ENCODE results near the gene IDI2. TPM values are rescaled to one million over a fixed set of nuclear protein-coding genes. Genes with fewer than 3 reads are reported as not detected.
"Not testable (repeated sequence)": the region's sequence is repeated elsewhere in the genome, so short reads cannot be mapped to it uniquely, and the experiment has no call there.

The IDI2 gene
- total and polyA plus RNA-seq, 4 donors = 0.05 to 0.18 (median 0.08) TPM; not detected in 1

- Histone ChIP-seq H3K36me3 (ENCODE audit: control insufficient read depth in 4 of 4, insufficient read depth in 4 of 4, low read length in 4 of 4) (peaks cover 0 to 11% (median 3%) of the 10 kb centered on the region in 4 donors), H3K27ac (ENCODE audit: low read depth in 1 of 2, low read length in 1 of 2) (no peak overlapping the region), H3K27me3 (ENCODE audit: control insufficient read depth in 3 of 3, insufficient read depth in 3 of 3, low read length in 2 of 3) (no peaks in the 10 kb centered on the region), H3K4me3 (no peak overlapping the region), H3K4me1 (ENCODE audit: control insufficient read depth in 5 of 5, insufficient read depth in 5 of 5, low read length in 5 of 5) (no peaks in the 10 kb centered on the region), H3K9ac (ENCODE audit: insufficient read depth in 1 of 2, low read length in 2 of 2) (no peak overlapping the region), H3K9me3 (ENCODE audit: control insufficient read depth in 4 of 4, insufficient read depth in 3 of 4, low read length in 3 of 4) (no peaks in the 10 kb centered on the region)
- DNase-seq = no peak
- WGBS, 2 donors = 74 to 85% methylated on average over 7 of the region's 7 CpGs
- no peak for TF ChIP-seq CTCF (IDR thresholded peaks at IDR 0.05; ENCODE audit: control extremely low read depth, extremely low read depth)
- no peak for ATAC-seq (ENCODE audit: insufficient read depth, low FRiP score)
These were observed 45.3 kb upstream of the IDI2 start for GRCh38 chr10:1070919-1071318.

- H3K4me1 ChIP-seq (ENCODE audit: control insufficient read depth in 5 of 5, insufficient read depth in 5 of 5, low read length in 5 of 5) = no peaks in the 10 kb centered on the region
- no peak overlapping the region for H3K27ac ChIP-seq (ENCODE audit: low read depth in 1 of 2, low read length in 1 of 2)
- H3K9me3 ChIP-seq (ENCODE audit: control insufficient read depth in 4 of 4, insufficient read depth in 3 of 4, low read length in 3 of 4) = no peaks in the 10 kb centered on the region
- peaks cover 0 to 5% (median 2%) of the 10 kb centered on the region in 4 donors for H3K36me3 ChIP-seq (ENCODE audit: control insufficient read depth in 4 of 4, insufficient read depth in 4 of 4, low read length in 4 of 4)
- H3K27me3 ChIP-seq (ENCODE audit: control insufficient read depth in 3 of 3, insufficient read depth in 3 of 3, low read length in 2 of 3) = no peaks in the 10 kb centered on the region
- ATAC-seq (ENCODE audit: insufficient read depth, low FRiP score) = no peak
- H3K9ac ChIP-seq (ENCODE audit: insufficient read depth in 1 of 2, low read length in 2 of 2) = no peak overlapping the region
- 62 to 88% methylated on average over 10 of the region's 10 CpGs for WGBS, 2 donors
- no peak overlapping the region for H3K4me3 ChIP-seq
- DNase-seq = no peak
- TF ChIP-seq CTCF (IDR thresholded peaks at IDR 0.05; ENCODE audit: control extremely low read depth, extremely low read depth) = no peak
These were observed 43.0 kb upstream of the IDI2 start for GRCh38 chr10:1068380-1069361.

GRCh38 chr10:1066734-1067133 is 41.1 kb upstream of the IDI2 start:
- H3K9me3 ChIP-seq (ENCODE audit: control insufficient read depth in 4 of 4, insufficient read depth in 3 of 4, low read length in 3 of 4); H3K9ac ChIP-seq (ENCODE audit: insufficient read depth in 1 of 2, low read length in 2 of 2); H3K4me3 ChIP-seq; H3K27ac ChIP-seq (ENCODE audit: low read depth in 1 of 2, low read length in 1 of 2); H3K4me1 ChIP-seq (ENCODE audit: control insufficient read depth in 5 of 5, insufficient read depth in 5 of 5, low read length in 5 of 5); H3K27me3 ChIP-seq (ENCODE audit: control insufficient read depth in 3 of 3, insufficient read depth in 3 of 3, low read length in 2 of 3); ATAC-seq (ENCODE audit: insufficient read depth, low FRiP score); DNase-seq; H3K36me3 ChIP-seq (ENCODE audit: control insufficient read depth in 4 of 4, insufficient read depth in 4 of 4, low read length in 4 of 4): not testable (repeated sequence)
- 93% methylated on average over 8 of the region's 8 CpGs for WGBS, 2 donors

- Histone ChIP-seq H3K4me3 (no peak overlapping the region), H3K4me1 (ENCODE audit: control insufficient read depth in 5 of 5, insufficient read depth in 5 of 5, low read length in 5 of 5) (peaks cover 0 to 18% (median 0%) of the 10 kb centered on the region in 5 donors), H3K9ac (ENCODE audit: insufficient read depth in 1 of 2, low read length in 2 of 2) (no peak overlapping the region), H3K27ac (ENCODE audit: low read depth in 1 of 2, low read length in 1 of 2) (no peak overlapping the region), H3K27me3 (ENCODE audit: control insufficient read depth in 3 of 3, insufficient read depth in 3 of 3, low read length in 2 of 3) (no peaks in the 10 kb centered on the region), H3K9me3 (ENCODE audit: control insufficient read depth in 4 of 4, insufficient read depth in 3 of 4, low read length in 3 of 4) (no peaks in the 10 kb centered on the region), H3K36me3 (ENCODE audit: control insufficient read depth in 4 of 4, insufficient read depth in 4 of 4, low read length in 4 of 4) (peaks cover 0 to 3% (median under 1%) of the 10 kb centered on the region in 4 donors)
- no peak for ATAC-seq (ENCODE audit: insufficient read depth, low FRiP score)
- no peak for DNase-seq
- TF ChIP-seq CTCF (IDR thresholded peaks at IDR 0.05; ENCODE audit: control extremely low read depth, extremely low read depth) = no peak
- 77 to 78% methylated on average over 4 of the region's 4 CpGs for WGBS, 2 donors
These were observed 39.2 kb upstream of the IDI2 start for GRCh38 chr10:1064964-1065247.

Measured in lung (tissue), 12 donors.